NCI-H1048 (cell line): ENCODE data around the gene ABCB6.
A peak's percentile ranks its signal among the peaks of the same experiment; 100 is the strongest.
"Not testable (repeated sequence)": the region's sequence is repeated elsewhere in the genome, so short reads cannot be mapped to it uniquely, and the experiment has no call there.

ENCODE experiments used
- DNase-seq: peaks from one replicate; lab custom pipeline; 2025; lab: John Stamatoyannopoulos, UW

ABCB6 gene

GRCh38 chr2:219213486-219214071, 5.2 kb downstream of the ABCB6 start:
- no peak for DNase-seq

- DNase-seq = no peak
These were observed 5.7 kb downstream of the ABCB6 start for GRCh38 chr2:219213026-219213415.

GRCh38 chr2:219210886-219211362, 7.8 kb downstream of the ABCB6 start:
- no peak for DNase-seq

- no peak for DNase-seq
These were observed 8.4 kb downstream of the ABCB6 start for GRCh38 chr2:219210196-219210885.

GRCh38 chr2:219209236-219210195, 9.2 kb downstream of the ABCB6 start:
- no peak for DNase-seq

- DNase-seq = no peak
These were observed 10.6 kb downstream of the ABCB6 start for GRCh38 chr2:219207884-219208740.

GRCh38 chr2:219207134-219207883, 11.4 kb downstream of the ABCB6 start:
- DNase-seq = no peak

GRCh38 chr2:219206328-219207133, 12.2 kb downstream of the ABCB6 start, which contains the start of gene ZFAND2B:
Gene ZFAND2B (plus strand): TSS chr2:219206782. CDS start chr2:219206988, 206 bp downstream.
- DNase-seq = peak; percentile 78

GRCh38 chr2:219205981-219206327, 12.8 kb downstream of the ABCB6 start:
- no peak for DNase-seq

GRCh38 chr2:219205165-219205538, 13.6 kb downstream of the ABCB6 start:
- no peak for DNase-seq

- DNase-seq = no peak
These were observed 14.2 kb downstream of the ABCB6 start for GRCh38 chr2:219204425-219205164.

GRCh38 chr2:219201331-219201730, 17.4 kb downstream of the ABCB6 start:
- DNase-seq = not testable (repeated sequence)

GRCh38 chr2:219200502-219201326, 18.0 kb downstream of the ABCB6 start:
- DNase-seq = not testable (repeated sequence)

- DNase-seq = no peak
These were observed 19.1 kb downstream of the ABCB6 start for GRCh38 chr2:219199470-219200211.

- DNase-seq = no peak
These were observed 19.8 kb downstream of the ABCB6 start for GRCh38 chr2:219198974-219199373.

- no peak for DNase-seq
These were observed 21.4 kb downstream of the ABCB6 start for GRCh38 chr2:219197388-219197787.

GRCh38 chr2:219186754-219187456, 31.9 kb downstream of the ABCB6 start:
- no peak for DNase-seq
